SH-SY5Y (cell line): ENCODE data around the gene PFKFB1.

Source experiments
- GATA2 ChIP-seq: IDR thresholded peaks from 2 replicates; pipeline ENCODE4 v1.6.1; 2011; ENCODE audit warnings: mild to moderate bottlenecking, low read depth, low read length
- GATA3 ChIP-seq: IDR thresholded peaks from 2 replicates; pipeline ENCODE4 v1.6.1; 2011; ENCODE audit warnings: low read depth, mild to moderate bottlenecking, low read length, moderate library complexity

DNA sequence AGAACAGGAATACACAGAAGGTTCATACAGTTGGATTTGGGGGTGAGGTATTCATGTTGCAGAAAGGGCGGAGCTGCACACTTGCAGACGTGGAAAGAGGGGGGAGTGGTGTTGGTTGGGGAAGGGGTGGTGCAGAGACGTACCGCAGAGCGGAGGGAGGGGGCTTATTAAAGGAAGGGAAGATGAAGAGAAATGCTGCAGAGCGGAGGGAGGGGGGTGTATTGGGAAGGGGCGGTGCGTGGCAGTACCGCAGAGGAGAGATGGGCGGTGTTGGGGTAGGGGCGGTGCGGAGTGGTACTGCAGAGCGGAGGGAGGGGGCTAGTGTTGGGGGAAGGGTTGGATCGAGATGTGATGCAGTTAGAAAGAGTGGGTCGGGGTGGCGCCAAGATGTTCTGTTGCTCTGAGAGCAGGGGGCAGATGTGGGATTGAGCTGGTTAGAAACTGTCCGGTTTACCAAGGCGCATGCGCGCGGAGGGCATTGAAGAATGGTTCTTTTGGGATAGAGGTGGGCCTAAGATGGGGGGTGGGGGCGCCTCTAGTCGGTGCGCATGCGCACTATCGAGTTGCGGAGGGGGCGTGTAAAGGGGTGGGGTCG is 72.5 kb downstream of the PFKFB1 start:
- TF ChIP-seq GATA3: no peak
- TF ChIP-seq GATA2: no peak
